8988T (cell line): ENCODE data around the gene ACAA1.
"Not testable (repeated sequence)": the region's sequence is repeated elsewhere in the genome, so short reads cannot be mapped to it uniquely, and the experiment has no call there.

Experiments
- DNase-seq: peaks from one replicate; pipeline ENCODE4 v3.0.0; 2011

The ACAA1 gene

DNA sequence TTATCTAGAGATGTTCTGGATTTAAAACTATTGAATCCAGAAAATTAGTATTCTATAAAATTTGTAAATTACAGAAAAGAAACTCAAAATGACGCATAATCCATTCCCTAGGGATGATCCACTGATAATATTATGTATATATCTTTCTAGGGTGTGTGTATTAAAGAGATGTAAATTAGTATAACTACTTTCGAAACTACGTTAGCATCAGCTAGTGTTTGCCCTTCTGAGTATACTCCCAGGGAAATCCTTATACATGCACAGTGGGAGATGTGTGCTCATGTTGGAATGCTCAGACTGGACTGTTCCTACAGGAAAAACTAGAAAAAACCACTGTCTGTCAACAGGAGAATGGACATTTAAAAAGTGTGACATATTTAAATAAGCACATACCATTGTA lies 36.4 kb downstream of the ACAA1 start:
- DNase-seq, result no peak

GRCh38 chr3:38099518-38099917 lies 37.4 kb downstream of the ACAA1 start:
- no peak for DNase-seq

GRCh38 chr3:38098376-38098723 lies 38.6 kb downstream of the ACAA1 start:
- DNase-seq, result no peak

- no peak for DNase-seq
Observed at GRCh38 chr3:38097446-38098375, 39.2 kb downstream of the ACAA1 start.

- no peak for DNase-seq
Observed at GRCh38 chr3:38095669-38096483, 41.1 kb downstream of the ACAA1 start.

- DNase-seq, result no peak
Observed at GRCh38 chr3:38094999-38095398, 41.9 kb downstream of the ACAA1 start.

- no peak for DNase-seq
Observed at GRCh38 chr3:38090453-38090852, 46.5 kb downstream of the ACAA1 start.

DNA sequence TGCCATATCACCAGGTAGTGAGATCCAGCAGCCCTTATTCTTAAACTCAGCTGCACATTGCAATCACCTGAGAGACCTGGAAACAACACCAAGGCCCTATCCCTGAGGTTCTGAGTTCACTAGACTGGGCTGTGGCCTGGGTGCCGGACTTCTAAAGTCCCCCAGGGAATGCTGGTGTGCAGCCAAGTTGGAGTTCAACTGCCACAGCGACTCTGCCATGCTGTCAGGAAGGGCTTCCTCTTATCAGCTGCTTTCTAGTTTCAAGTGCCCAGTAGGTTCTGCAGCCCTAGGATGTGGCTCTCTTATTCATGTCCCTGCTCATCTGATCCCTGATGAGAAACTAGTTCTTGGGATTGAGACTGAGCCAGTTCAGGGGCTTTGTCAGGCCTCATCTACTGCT lies 47.8 kb downstream of the ACAA1 start:
- no peak for DNase-seq

DNA sequence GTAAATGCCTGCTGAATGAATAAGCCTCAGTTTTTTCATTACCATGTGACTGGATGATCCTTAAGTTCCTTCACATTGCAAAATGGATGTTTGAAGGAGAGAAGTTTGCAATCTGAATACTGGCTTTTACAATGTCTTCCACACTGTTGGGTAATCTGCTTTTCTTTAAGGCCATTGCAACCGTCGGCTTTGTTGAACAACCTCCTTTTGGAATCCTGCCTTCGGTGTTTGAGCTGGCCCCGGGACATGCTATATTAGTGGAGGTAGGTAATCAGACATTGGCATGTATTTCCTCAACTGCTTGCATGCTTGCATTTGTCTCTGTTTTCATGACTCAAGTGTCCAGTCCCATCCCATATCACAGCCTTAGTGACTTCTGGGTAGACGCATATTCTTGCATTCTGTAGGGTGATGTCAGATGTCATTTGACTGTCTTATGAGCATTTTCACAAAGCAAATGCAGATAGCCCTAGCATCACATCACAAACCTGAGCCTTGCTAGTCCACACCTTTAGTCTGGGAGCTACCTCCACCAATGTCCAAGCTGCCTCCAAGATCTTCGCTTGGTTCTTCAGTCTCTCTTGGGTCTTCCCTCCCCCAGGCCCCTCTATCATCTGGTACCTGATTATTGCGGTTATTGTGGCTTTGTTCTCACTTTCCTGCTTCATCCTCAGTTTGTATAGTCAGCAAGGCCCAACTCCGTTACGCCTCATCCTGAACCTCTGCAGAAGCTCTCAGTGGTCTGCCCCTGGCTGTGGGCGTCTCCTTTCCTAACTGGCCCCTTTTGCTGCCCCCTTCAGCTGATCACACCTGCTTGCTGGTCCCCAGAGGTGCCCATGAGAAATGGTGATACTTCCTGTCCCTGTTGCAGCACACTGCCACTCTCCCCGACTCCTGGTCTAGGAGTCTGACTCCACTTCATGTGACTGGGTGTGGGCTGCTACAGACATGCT lies 48.5 kb downstream of the ACAA1 start:
- no peak for DNase-seq

DNA sequence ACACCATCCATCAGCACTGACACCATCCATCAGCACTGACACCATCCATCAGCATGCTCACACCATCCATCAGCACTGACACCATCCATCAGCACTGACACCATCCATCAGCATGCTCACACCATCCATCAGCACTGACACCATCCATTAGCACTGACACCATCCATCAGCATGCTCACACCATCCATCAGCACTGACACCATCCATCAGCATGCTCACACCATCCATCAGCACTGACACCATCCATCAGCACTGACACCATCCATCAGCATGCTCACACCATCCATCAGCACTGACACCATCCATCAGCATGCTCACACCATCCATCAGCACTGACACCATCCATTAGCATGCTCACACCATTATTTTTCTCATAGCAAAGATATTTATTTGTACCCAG lies 49.6 kb downstream of the ACAA1 start:
- DNase-seq, result not testable (repeated sequence)

DNA sequence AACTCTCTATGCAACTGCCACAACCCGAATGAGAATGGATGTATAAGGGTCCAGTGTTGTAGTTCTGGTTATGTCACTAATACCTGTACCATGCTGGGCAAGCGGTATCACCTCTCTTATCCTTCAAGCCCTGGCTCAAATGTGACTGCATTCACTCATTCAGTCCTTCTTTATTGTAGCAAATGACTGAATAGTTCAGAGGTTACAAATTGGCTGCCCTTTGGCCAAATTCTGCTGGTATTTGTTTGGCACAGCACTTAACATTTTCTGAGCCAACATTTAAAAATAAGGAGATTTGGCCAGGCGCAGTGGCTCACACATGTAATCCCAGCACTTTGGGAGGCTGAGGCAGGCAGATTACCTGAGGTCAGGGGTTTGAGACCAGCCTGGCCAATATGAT lies 50.4 kb downstream of the ACAA1 start:
- no peak for DNase-seq

DNA sequence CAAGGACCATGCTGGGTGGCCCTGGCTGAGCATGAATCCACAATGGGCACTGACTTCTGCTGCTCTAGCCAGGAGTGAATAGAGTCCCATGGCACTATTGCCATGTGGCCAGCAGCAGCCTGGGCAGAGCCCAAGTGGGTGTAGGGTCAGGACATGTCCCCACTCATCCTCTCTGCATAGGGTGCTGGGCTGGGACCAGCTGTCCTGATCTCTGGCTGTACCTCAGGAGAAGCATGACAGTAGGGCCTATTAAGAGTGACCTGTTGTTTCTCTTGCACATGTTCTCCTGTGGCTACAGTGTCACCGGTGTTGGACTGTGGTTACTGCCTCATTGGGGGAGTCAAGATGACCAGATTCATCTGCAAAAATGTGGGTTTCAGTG lies 51.0 kb downstream of the ACAA1 start:
- no peak for DNase-seq

DNA sequence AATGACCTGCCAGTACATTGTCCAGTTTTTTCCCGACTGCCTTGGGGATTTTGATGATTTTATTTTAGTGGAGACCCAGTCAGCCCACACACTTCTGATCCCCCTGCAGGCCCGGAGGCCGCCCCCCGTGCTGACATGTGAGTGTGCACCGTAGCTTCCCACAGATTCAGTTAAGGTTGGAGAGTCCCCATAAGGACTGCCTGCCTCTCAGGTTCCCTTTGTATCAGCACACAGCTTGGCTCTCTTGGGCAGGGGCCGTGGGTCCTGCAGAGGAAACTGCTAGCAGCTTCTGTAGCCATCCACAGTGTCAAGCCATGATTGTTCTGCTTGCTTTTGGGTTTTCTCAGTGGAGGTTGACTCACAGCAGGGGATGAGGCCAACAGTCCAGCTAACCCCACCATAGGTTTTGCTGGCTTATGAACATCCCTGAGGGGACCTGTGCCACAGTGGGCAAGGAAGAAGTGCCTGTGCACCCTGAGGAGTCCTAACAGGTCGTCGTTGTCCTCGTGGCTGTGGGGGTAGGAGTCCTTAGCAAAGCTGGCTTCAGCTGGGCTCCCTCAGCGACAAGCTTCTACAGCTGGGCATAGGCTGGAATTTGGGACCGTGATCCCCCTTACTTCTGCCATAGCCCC lies 51.5 kb downstream of the ACAA1 start:
- no peak for DNase-seq

- peak; percentile 64 for DNase-seq
Observed at GRCh38 chr3:38084334-38085310, 52.3 kb downstream of the ACAA1 start.

DNA sequence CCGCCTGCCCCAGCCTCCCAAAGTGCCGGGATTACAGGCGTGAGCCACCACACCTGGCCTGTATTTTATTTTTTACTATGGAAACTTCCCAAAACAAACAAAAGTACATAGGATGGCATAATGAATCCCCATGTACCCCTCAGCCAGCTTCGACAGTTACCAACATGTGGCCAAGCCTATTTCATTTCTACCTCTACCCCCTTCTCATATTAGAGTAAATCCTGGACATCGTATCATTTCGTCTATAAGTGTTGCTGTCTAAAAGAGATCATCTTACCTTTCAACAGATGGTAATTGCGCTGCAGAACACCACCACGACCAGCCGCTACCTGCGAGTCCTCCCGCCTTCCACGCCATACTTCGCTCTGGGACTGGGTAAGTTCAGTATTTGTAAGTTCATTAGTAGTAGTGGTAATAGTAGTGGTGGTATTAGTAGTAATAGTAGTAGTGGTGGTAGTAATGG lies 53.0 kb downstream of the ACAA1 start:
- no peak for DNase-seq

- DNase-seq, result not testable (repeated sequence)
Observed at GRCh38 chr3:38083254-38083653, 53.7 kb downstream of the ACAA1 start.

- DNase-seq, result not testable (repeated sequence)
Observed at GRCh38 chr3:38082296-38082695, 54.6 kb downstream of the ACAA1 start.

GRCh38 chr3:38077073-38077472 lies 59.9 kb downstream of the ACAA1 start:
- DNase-seq, result not testable (repeated sequence)
